ENCODE results near the gene TYMP. TPM values are rescaled to one million over a fixed set of nuclear protein-coding genes. Genes with fewer than 3 reads are reported as not detected.

The TYMP gene
- total RNA-seq, 1 experiment from 2014 or later, result 12.3 TPM

DNA sequence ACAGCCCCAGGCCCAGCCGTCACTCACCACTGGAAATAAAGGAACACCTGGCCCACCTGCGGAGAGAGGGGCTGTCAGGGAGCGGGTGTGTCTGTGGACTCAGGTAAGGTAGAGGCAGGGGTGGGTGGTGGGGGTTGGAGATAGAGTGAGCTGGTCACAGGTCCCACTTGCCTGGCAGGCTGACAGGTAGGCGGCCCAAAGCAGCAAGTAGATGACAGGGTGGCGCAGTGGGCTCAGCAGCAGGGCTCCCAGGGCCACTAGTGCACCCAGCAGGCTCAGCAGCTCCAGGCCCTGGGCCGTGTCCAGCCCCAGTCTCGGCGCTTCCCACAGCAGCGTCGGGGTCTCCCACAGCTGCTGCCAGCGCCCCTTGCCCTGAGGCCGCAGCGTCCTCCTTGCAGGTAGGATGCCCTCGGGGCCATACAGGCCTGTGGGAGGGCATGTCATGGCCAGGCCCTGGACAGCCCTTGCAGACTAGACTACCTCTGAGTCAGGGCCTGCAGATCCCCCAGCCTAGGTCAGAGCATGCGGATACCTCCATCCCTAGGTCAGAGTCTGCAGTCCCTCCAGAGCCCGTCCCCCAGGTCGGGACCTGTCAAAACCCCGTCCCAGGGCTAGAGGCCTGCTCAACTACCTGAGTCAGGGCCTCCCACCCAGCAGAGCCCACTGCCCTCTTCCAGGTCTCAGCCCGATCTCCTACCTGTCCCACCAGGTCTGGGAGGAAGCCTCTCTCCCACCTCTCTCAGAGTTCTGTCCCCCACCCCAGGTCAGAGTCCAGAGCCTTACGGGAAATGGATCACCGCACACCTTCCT lies 23.0 kb downstream of the TYMP start:
- DNase-seq (no peak), ATAC-seq (peak; percentile 34; the same call in 1 of the 2 replicates)
- Histone ChIP-seq H2AFZ (ENCODE audit: low read length) (peak overlapping the region; percentile 81), H4K20me1 (ENCODE audit: low read length) (no peaks in the 10 kb centered on the region), H3K36me3 (ENCODE audit: low read depth, low read length) (no peaks in the 10 kb centered on the region), H3K4me1 (ENCODE audit: insufficient read depth, low read length) (peaks cover 7% of the 10 kb centered on the region), H3K9me2 (replicated peaks; ENCODE audit: low read length) (no peaks in the 10 kb centered on the region), H3K4me3 (ENCODE audit: low read length) (peak overlapping the region; percentile 97), H3K9ac (ENCODE audit: low read length) (peak overlapping the region; percentile 95), H3K9me3 (ENCODE audit: low read length) (no peaks in the 10 kb centered on the region), H3K27me3 (ENCODE audit: low read length) (no peaks in the 10 kb centered on the region), H3F3A (ENCODE audit: low read length, unreplicated experiment) (no peaks in the 10 kb centered on the region), H3K4me2 (ENCODE audit: low read length) (peak overlapping the region; percentile 95), H3K27ac (ENCODE audit: low read length) (0 out of 2 replicates have a peak overlapping the region, but pooled peaks have one; percentile 18), H3K79me2 (ENCODE audit: low read length) (peaks cover 38% of the 10 kb centered on the region)
- TF ChIP-seq, protein P1, sequence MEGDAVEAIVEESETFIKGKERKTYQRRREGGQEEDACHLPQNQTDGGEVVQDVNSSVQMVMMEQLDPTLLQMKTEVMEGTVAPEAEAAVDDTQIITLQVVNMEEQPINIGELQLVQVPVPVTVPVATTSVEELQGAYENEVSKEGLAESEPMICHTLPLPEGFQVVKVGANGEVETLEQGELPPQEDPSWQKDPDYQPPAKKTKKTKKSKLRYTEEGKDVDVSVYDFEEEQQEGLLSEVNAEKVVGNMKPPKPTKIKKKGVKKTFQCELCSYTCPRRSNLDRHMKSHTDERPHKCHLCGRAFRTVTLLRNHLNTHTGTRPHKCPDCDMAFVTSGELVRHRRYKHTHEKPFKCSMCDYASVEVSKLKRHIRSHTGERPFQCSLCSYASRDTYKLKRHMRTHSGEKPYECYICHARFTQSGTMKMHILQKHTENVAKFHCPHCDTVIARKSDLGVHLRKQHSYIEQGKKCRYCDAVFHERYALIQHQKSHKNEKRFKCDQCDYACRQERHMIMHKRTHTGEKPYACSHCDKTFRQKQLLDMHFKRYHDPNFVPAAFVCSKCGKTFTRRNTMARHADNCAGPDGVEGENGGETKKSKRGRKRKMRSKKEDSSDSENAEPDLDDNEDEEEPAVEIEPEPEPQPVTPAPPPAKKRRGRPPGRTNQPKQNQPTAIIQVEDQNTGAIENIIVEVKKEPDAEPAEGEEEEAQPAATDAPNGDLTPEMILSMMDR (conservative IDR thresholded peaks at IDR 0.05; ENCODE audit: low read depth, low read length), result no peak
- TF ChIP-seq EZH2phosphoT487 (IDR thresholded peaks at IDR 0.05; ENCODE audit: borderline replicate concordance, low read length) (no peak), EZH2 (IDR thresholded peaks at IDR 0.05; ENCODE audit: low read length, unreplicated experiment) (no peak)
- ChIA-PET CTCF (no interaction called here), POLR2A (ENCODE audit: unreplicated experiment) (no interaction called here)
- intact Hi-C loops (cut with micrococcal nuclease), result no loop called here
- BruUV-seq (replicated peaks), result TSS peak; percentile 69

DNA sequence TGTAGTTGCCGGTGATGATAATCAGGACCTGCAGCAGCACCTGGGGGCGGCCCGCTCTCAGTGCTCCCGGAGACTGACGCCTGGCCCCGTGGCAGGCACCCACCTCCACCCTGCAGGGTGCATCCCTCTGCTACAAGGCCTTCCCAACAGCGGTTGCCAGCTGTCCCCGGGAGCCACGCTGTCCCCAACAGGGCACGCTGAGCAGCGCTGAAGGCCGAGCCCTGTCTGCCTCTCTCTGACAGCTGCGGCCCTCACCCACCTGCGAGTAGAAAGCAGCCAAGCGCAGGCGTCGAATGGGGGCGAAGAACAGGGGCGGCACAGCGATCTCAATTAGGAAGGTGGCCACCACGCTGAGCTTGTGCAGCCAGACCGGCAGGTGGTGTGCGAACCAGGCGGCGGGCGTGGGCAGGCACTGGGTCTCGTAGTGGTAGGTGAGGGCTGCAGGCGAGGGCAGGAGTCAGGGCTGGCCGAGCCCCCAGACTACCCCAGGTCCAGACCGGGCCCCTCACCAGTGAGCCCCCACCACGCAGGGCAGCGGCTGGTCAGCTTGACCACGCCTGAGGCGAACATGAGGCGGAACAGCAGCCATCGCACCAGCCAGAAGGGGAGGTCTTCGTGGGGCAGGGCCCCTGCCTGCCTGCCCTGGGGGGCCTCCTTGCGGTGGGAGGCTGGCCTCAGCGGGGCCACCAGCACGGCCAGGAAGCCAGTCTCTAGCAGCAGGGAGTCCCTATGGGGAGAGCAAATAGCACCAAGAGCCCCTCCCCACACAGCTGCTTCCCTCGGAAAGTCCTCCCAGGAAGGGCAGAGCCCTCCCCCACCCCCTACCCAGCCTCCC lies 23.8 kb downstream of the TYMP start:
- H4K20me1 ChIP-seq (ENCODE audit: low read length), result no peaks in the 10 kb centered on the region
- peak overlapping the region; percentile 97 for H3K4me3 ChIP-seq (ENCODE audit: low read length)
- CTCF ChIA-PET, result no interaction called here
- intact Hi-C loops (cut with micrococcal nuclease), result no loop called here
- H3K27me3 ChIP-seq (ENCODE audit: low read length), result no peaks in the 10 kb centered on the region
- TF ChIP-seq, protein P1 (conservative IDR thresholded peaks at IDR 0.05; ENCODE audit: low read depth, low read length), result no peak
- TF ChIP-seq EZH2 (IDR thresholded peaks at IDR 0.05; ENCODE audit: low read length, unreplicated experiment) (no peak), EZH2phosphoT487 (IDR thresholded peaks at IDR 0.05; ENCODE audit: borderline replicate concordance, low read length) (no peak)
- DNase-seq, result no peak
- H2AFZ ChIP-seq (ENCODE audit: low read length), result no peak overlapping the region
- H3K4me1 ChIP-seq (ENCODE audit: insufficient read depth, low read length), result peaks cover 7% of the 10 kb centered on the region
- peaks cover 37% of the 10 kb centered on the region for H3K79me2 ChIP-seq (ENCODE audit: low read length)
- no TSS peak for BruUV-seq (replicated peaks)
- no peaks in the 10 kb centered on the region for H3K9me3 ChIP-seq (ENCODE audit: low read length)
- no peaks in the 10 kb centered on the region for H3K9me2 ChIP-seq (replicated peaks; ENCODE audit: low read length)
- no peak overlapping the region for H3K27ac ChIP-seq (ENCODE audit: low read length)
- POLR2A ChIA-PET (ENCODE audit: unreplicated experiment), result no interaction called here
- no peak for ATAC-seq
- peak overlapping the region; percentile 95 for H3K4me2 ChIP-seq (ENCODE audit: low read length)
- H3K36me3 ChIP-seq (ENCODE audit: low read depth, low read length), result no peaks in the 10 kb centered on the region
- no peaks in the 10 kb centered on the region for H3F3A ChIP-seq (ENCODE audit: low read length, unreplicated experiment)
- peak overlapping the region; percentile 95; the same call in 1 of the 2 replicates for H3K9ac ChIP-seq (ENCODE audit: low read length)
